Mucosa of gallbladder (tissue), 1 donor: ENCODE measurements around the gene ERFE. TPM values are rescaled to one million over a fixed set of nuclear protein-coding genes. Genes with fewer than 3 reads are reported as not detected.

ENCODE experiments used
- DNase-seq: peaks from one replicate; pipeline ENCODE4 v3.0.0-alpha.2; 2020; ENCODE audit warnings: low spot score
- total RNA-seq: library from RNA; stranded (reverse); gene quantifications from one replicate; pipeline ENCODE4 v1.2.1, GENCODE V29; 2021
- donor health status: DM: no; HTN: no; CAD: no.

The ERFE gene
- total RNA-seq, 1 donor from 2014 or later = 0.35 TPM

GRCh38 chr2:238155051-238155760 is 3.6 kb upstream of the ERFE start:
- no peak for DNase-seq

GRCh38 chr2:238155761-238156694 is 2.7 kb upstream of the ERFE start:
- DNase-seq = no peak

GRCh38 chr2:238157506-238158017 is 1.2 kb upstream of the ERFE start:
- no peak for DNase-seq

GRCh38 chr2:238158018-238158508 is 707 bp upstream of the ERFE start:
- DNase-seq = no peak

GRCh38 chr2:238159071-238159539 is 335 bp downstream of the ERFE start:
- no peak for DNase-seq

GRCh38 chr2:238159661-238160205 is 963 bp downstream of the ERFE start:
- DNase-seq = no peak

GRCh38 chr2:238160206-238161129 is 1.7 kb downstream of the ERFE start:
- no peak for DNase-seq

- DNase-seq = no peak
Measured at GRCh38 chr2:238161291-238162051, 2.7 kb downstream of the ERFE start.

- DNase-seq = no peak
Measured at GRCh38 chr2:238162251-238162845, 3.6 kb downstream of the ERFE start.

- DNase-seq = no peak
Measured at GRCh38 chr2:238162846-238163441, 4.2 kb downstream of the ERFE start.

- DNase-seq = no peak
Measured at GRCh38 chr2:238163481-238164198, 4.9 kb downstream of the ERFE start.

GRCh38 chr2:238164906-238165287 is 6.1 kb downstream of the ERFE start:
- DNase-seq = no peak

- DNase-seq = no peak
Measured at GRCh38 chr2:238165288-238165921, 6.6 kb downstream of the ERFE start.

GRCh38 chr2:238166391-238167343 is 7.9 kb downstream of the ERFE start:
- no peak for DNase-seq

GRCh38 chr2:238167344-238167715 is 8.6 kb downstream of the ERFE start:
- no peak for DNase-seq

GRCh38 chr2:238167761-238168160 is 9.0 kb downstream of the ERFE start:
- no peak for DNase-seq
